ENCODE results near the gene HTR4.

- TF ChIP-seq CTCF (IDR thresholded peaks at IDR 0.05), result no peak
- no peak for TF ChIP-seq POLR2A (IDR thresholded peaks at IDR 0.05)
Observed at GRCh38 chr5:148523139-148523538, 131.2 kb downstream of the HTR4 start.

All from lower leg skin (tissue), 3 donors.